Limb (tissue), 2 donors: ENCODE data around the gene RNF227.
A peak's percentile ranks its signal among the peaks of the same experiment; 100 is the strongest.

Source experiments
- DNase-seq, 2 donors: peaks; one replicate each; pipeline ENCODE4 v3.0.0-alpha.2; 2016; ENCODE audit errors: extremely low spot score in 2 of 2

Gene RNF227

GRCh38 chr17:7889166-7889955 is 26.7 kb downstream of the RNF227 start:
- DNase-seq = peak; percentile 85 to 91

- DNase-seq = peak in 1 of 2 donors; percentile 52
Measured at GRCh38 chr17:7888184-7888920, 27.7 kb downstream of the RNF227 start, which contains the start of gene CHD3. TSS of gene CHD3 (plus strand) at chr17:7888789. CDS start at chr17:7889001, 212 bp downstream.

- DNase-seq = peak; percentile 96 to 98
Measured at GRCh38 chr17:7887482-7888183, 28.5 kb downstream of the RNF227 start.

GRCh38 chr17:7887038-7887481 is 29.0 kb downstream of the RNF227 start:
- no peak for DNase-seq

GRCh38 chr17:7886227-7887037 is 29.7 kb downstream of the RNF227 start:
- DNase-seq = peak; percentile 46 to 77

- peak; percentile 36 to 78 for DNase-seq
Measured at GRCh38 chr17:7885367-7886226, 30.5 kb downstream of the RNF227 start.

GRCh38 chr17:7884581-7885366 is 31.3 kb downstream of the RNF227 start:
- DNase-seq = peak; percentile 6 to 76

- DNase-seq = peak; percentile 34 to 57
Measured at GRCh38 chr17:7883781-7884386, 32.2 kb downstream of the RNF227 start.

- no peak for DNase-seq
Measured at GRCh38 chr17:7882629-7883028, 33.5 kb downstream of the RNF227 start.

GRCh38 chr17:7882068-7882467 is 34.0 kb downstream of the RNF227 start:
- no peak for DNase-seq

GRCh38 chr17:7881276-7882054 is 34.6 kb downstream of the RNF227 start:
- DNase-seq = peak in 1 of 2 donors; percentile 21

- DNase-seq = no peak
Measured at GRCh38 chr17:7880076-7880868, 35.8 kb downstream of the RNF227 start.

- no peak for DNase-seq
Measured at GRCh38 chr17:7878234-7878633, 37.9 kb downstream of the RNF227 start.

- no peak for DNase-seq
Measured at GRCh38 chr17:7875804-7876370, 40.2 kb downstream of the RNF227 start.

GRCh38 chr17:7873051-7873450 is 43.0 kb downstream of the RNF227 start:
- no peak for DNase-seq

GRCh38 chr17:7867881-7868329 is 48.2 kb downstream of the RNF227 start:
- DNase-seq = no peak
